Activated CD8-positive, alpha-beta memory T cell treated with anti-CD3 and anti-CD28 coated beads, Interleukin-2, amount 50 U/mL, for 48 hours (primary cell): ENCODE measurements around the gene LPCAT3.
"Not testable (repeated sequence)": the region's sequence is repeated elsewhere in the genome, so short reads cannot be mapped to it uniquely, and the experiment has no call there.

Experiments
- DNase-seq: peaks from one replicate; pipeline ENCODE4 v3.0.0-alpha.2; 2020

The LPCAT3 gene

DNA sequence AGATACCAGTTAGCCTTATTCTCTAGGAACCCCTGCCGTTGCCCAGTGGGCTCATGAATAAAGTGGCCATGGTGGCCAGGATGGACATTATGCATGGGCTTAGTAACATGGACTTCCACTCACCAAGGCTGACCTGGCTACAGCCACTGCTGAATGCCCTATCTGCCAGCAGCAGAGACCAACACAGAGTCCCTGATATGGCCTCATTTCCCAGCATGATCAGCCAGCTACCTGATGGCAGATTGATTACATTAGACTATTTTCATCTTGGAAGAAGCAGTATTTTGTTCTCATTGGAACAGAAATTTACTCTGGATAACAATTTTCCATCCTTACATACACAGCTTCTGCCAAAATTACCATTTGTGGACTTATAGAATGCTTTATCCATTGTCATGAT is 16.2 kb upstream of the LPCAT3 start:
- DNase-seq, result no peak

DNA sequence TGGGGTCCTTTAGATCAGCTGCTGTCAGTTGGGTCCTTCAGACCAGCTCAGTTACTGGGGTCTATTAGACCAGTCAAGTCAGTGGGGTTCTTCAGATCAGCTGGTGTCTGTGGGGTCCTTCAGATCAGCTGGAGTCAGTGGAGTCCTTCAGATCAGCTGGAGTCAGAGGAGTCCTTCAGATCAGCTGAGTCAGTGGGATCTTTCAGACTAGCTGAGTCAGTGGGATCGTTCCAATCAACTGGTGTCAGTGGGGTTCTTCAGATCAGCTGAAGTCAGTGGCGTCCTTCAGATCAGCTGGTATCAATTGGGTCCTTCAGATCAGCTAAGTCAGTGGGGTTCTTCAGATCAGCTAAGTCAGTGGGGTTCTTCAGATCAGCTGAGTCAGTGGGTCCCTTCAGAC is 14.7 kb upstream of the LPCAT3 start:
- no peak for DNase-seq

DNA sequence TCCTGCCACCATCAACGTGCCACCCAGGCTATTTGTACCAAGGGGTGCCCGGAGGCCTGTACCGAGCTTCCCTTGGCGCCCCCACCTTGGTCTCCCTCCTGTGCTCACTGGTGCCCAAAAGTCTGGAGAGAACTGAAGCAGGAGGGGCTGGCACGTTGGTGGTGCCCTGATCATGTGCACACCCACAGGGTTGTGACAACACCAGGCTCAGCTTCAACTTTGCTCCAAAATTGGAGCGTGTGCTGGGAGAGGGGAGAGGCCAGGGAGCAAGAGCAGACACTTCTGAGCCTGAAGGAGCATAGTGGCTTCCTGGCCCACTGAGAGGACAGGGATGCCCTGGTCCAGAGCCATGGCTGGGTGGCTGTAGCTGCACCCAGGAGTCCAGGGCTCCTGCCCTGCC is 13.0 kb upstream of the LPCAT3 start:
- no peak for DNase-seq

DNA sequence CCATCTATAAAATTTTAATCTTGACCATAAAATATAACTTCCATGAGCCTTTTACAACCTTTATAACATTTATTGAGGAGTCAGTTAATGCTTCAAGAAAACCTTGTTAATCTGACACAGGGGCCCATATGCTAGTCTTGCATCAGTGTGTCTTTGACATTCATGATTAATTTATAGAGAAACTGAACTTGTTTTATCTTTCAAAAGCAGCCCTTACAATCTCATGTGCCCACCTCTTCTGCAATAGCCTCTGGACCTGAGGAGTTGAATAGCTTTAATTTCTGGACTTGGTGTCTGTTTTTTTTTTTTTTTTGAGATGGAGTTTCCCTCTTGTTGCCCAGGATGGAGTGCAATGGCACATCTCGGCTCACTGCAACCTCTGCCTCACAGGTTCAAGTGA is 8.6 kb upstream of the LPCAT3 start:
- DNase-seq, result no peak

DNA sequence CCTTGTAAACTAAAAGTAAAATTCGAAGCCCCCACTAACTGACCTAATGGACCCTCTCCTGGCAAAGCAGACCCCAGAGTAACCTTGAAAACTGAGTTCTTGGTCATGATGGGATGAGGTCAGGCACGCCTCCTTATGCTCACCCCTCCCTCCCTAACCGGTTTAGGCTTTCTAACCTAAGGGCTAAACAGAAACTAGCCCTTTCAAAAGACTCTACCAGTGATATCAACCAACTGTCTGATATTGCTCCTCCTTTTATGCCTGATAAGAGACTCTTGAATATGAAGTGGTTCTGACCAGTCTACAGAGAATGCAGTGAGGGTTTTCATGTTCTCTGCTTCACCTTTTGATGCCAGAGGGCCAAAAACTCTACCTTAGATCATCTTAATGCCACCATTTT is 4.8 kb upstream of the LPCAT3 start:
- no peak for DNase-seq

DNA sequence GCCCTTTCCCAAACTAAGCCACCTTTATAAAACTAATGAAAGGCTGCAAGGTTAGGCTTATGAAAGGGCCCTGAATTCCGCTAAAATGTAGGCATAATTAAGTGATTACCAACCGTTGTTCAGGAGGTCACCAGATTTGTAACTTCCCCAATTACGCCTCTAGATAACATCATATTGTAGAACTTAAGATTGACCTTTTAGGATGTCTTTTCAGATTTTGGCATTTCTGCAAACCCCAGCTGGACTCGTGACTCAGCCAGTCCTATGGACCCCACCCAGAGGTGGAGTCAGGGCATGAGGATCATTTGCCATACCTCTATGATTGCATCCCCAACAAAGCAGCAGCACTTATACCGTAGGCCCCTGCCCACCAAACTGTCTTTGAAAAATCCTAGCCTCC is 3.7 kb upstream of the LPCAT3 start:
- DNase-seq, result no peak

DNA sequence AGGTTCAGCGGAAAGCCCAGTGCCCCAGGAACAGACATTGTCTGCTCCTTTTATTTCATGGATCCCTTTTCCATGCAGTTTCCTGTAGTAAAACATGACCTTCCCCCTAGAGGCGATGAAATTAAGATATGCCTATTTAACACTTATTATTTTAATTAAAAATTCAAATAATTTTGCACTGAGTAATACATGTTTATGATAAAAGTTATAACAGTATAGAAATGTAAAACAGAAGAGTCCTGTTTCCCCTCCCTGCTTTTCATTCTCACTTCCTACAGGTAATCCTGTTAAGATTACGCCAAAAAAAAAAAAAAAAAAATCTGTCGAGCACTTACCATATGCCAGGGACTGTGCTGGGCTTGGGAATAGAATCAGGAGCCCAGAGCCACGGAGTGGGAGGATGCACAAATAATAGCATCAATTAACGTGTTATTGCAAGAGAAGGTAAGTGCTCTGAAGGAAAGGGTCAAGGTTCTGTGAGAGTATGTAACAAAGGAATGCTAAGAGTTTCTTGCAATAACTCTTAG is 830 bp upstream of the LPCAT3 start:
- DNase-seq, result no peak

DNA sequence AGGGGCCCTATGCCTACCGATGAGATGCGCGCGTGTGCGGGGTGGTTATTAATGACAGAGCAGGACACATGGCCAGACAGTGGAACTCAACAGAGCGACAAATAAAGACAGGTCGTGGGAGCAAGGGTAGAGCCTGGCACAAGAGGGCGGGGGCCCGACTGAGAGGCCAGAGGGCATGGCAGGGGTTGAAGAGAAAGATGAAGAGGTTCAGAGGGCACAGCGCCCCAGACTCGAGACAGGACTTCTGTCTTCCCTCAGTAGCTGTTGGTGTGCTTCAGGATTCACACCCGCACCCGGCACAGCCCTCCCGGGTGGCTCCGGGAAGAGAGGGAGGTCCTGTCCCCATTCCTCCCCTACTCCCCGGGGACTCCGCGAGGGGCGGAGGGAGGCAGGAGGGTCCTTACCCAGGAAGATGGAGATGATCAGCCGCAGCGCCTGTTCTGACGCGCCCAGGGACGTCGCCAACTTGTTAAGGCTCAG is 366 bp downstream of the LPCAT3 start:
- no peak for DNase-seq

DNA sequence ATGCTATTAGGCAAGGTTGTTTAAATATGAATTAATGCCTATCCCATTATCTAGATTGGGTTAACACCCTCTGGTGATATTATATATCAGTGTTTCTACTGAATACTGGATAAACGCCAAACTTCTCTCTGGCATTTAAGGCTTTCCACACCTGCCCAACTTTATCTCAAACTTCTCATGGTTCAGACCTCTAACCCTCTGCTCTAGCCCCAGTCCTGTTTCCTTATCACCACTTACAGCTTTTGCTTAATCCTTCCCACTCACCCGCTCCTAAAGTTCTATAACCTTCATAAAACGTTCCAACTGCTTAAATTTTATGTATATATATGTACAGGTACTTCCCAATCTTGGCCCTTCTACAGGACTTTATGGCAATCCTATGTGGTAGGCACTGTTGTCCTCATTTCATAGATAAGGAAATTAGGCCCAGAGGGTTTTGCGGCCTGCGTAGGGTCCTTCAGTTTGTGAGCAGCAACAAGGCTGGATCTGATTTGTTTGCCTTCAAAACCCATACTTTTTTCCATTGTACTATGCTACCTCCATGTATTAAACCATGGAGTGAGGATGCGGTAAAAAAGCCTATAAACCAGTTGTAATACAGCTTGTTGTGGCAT is 1.2 kb downstream of the LPCAT3 start:
- DNase-seq, result no peak

DNA sequence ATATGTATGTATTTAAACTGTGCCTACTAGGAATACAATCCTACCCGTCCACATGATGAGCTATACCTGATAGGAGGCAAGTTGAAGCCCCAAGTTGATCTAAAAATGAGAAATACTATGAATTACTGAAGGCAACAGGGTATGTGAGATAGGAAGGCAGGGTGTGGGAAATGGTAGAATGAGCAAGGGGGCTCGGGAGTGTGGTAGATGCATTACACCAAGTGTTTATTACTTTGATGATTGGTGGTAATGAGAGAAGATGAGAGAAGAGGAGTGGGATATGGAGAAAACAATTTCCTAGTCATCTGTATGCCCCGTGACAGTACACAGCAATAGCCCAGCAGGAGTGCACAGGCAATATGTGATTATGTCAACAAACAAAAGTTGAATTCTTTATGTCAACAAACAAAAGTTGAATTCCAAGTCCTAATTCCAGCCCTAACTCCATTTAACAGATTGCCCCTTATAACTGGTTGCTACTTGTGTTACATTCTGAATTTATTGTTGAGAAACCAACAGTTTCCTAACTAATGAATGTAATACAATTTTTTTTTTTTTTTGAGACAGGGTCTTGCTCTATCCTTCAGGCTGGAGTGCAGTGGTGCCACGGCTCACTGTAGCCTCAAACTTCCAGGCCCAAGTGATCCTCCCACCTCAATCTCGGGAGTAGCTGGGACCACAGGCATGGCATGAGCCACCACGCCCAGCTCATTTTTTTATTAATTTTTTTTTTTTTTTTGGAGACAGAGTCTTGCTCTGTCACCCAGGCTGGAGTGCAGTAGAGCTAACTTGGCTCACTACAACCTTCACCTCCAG is 2.5 kb downstream of the LPCAT3 start:
- no peak for DNase-seq

DNA sequence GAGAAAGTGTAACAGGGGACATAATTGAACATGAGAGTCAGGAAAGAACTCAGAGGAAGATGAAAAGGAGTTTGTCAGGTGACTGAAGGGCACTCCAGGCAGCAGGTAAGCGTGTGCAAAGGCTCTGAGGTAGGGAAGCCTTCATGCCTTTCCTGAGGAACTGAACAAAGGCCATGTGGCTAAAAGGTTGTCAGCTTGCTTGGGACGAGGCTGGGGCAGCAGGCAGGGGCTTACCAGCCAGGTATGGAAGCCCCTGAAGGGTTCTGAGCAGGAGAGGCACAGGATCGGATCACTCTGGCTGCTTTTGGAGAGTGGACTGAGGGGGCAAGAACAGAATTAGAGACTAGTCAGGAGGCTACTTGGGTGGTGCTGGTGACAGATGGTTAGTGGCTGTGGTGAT is 5.2 kb downstream of the LPCAT3 start:
- DNase-seq, result no peak

DNA sequence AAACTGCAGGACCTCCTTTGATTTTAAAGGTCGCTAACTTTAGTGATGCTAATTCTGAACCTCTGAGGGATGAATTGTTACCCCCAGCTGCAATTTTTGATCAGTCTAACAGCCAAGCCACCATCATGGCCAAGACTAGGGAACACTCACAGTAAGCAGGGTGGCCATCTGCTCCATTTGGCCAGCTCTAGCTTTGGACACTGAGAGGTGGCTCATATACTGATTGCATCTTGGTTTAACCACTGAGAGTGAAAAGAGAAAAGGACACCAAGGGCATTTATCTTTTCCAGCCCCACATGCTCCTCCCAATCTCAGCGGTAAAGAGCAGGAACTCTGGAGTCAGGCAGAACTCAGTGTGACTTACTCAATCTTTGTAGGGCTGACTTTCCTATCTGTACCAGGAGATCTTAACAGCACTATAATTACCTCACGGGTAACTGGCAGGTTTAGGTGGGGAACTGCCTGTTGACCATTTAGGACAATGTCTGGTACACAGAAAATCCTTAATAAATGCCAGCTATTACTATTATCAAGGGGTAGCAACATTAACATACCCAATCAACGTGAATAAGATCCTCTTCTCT is 6.2 kb downstream of the LPCAT3 start:
- DNase-seq, result no peak

DNA sequence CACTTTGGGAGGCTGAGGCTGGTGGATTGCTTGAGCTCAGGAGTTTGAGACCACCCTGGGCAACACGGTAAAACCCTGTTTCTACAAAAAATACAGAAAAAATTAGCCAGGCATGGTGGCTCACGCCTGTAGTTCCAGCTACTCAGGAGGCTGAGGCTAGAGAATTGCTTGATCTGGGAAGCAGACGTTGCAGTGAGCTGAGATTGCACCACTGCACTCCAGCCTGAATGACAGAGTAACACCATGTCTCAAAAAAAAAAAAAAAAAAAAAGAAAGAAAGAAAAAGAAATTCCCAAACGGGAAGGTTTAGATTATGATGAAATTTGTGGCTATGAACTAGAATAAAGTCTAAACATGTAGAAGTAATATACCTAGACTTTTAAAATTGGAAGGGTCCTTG is 6.9 kb downstream of the LPCAT3 start:
- DNase-seq, result not testable (repeated sequence)

DNA sequence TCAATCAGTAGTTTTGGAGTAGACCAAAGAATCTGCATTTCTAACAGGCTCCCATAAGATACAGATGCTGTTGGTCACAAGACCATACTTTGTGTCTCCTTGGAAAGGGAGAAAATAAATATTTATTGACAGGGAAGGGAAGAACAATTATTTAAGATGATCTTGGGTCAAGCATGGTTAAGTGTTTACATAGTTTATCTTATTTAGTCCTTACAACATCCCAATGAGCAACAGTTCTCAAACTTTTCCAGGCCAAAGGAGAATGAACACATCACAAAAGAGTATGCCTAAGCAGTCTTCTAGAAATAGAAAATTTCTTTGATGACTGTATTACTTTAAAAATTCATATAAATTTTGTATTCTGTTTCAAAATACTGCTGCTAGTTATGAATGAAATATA is 8.8 kb downstream of the LPCAT3 start:
- no peak for DNase-seq

DNA sequence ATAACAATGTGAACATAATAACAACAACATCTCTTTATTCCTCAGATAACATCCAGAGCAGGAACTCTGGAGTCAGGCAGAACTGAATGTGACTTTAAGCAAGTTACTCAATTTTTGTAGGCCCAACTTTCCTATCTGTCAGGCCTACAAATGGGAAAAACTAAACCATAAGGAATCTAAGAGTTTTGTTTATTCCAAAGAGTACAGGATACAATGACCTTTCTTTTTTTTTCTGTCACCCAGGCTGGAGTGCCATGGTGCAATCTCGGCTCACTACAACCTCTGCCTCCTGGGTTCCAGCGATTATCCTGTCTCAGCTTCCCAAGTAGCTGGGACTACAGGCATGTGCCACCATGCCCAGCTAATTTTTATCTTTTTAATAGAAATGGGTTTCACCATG is 9.4 kb downstream of the LPCAT3 start:
- no peak for DNase-seq

DNA sequence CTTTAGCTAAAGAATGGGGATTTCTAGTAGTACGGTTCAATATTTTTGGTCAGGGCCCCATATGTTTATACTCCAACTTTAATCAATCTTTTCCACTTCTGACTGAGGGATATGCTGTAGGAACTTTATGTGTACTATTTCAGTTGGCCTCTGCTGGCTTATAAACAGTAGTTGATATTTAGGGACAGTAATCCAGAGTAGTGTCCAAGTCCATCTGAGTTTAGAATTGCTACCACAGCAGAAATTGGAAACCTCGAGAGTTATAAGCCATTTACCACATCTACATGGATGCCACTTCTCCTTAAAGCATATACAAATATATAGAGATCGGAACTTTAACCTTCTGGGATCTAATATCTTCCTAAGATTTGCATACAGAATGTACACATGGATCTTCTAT is 11.6 kb downstream of the LPCAT3 start:
- no peak for DNase-seq

DNA sequence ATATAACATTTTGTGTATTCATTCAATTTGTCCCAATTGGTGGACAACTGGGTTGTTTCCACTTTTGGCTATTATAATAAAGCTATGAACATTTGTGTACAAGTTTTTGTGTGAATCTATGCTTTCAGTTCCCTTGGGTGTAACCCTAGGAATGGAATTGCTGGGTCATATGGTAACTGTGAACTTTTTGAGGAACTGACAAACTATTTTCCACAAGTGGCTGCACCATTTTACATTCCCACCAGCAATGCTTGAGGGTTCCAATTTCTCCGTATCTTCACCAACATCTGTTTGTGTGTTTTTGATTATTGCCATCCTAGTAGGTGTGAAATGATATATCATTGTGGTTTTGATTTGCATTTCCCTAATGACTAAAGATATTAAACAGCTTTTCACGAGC is 13.0 kb downstream of the LPCAT3 start:
- no peak for DNase-seq

DNA sequence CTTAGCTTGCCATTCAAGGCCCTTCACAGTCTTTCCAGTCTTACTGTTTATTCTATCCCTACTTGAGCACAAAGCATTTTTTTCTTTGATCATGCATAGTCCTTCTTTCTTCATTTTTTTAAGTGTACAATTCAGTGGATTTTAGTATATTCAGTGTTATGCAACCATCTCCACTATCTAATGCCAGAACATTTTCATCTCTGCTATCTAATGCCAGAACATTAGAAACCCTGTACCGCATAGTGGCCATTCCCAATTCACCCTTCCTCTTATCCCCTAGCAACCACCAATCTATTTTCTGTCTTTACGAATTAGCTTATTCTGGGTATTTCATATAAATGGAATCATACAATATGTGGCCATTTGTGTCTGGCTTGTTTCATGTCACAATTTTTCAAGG is 13.4 kb downstream of the LPCAT3 start:
- DNase-seq, result no peak

DNA sequence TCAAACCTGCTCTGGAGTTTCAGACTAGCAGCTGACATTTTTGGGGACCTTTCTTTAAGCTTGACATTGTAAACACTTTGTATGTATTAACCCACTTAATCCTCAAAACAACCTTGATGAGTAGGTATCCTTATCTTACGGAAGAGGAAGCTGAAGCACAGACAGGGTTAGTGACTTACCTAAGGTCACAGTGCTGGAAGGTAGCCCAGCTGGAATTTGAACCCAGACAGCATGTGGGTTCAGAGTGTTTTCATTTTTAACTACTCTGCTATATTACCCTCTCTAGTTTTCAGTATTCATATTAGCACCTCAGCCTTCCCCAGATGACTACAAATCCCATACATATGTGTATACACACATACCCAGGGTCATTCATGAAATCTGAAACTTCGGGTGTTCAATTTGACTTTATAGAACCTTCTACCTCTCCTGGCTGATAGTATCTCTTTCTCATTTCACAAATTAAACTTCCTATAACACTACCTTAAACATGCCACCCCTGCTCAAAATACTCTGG is 13.9 kb downstream of the LPCAT3 start:
- DNase-seq, result no peak

DNA sequence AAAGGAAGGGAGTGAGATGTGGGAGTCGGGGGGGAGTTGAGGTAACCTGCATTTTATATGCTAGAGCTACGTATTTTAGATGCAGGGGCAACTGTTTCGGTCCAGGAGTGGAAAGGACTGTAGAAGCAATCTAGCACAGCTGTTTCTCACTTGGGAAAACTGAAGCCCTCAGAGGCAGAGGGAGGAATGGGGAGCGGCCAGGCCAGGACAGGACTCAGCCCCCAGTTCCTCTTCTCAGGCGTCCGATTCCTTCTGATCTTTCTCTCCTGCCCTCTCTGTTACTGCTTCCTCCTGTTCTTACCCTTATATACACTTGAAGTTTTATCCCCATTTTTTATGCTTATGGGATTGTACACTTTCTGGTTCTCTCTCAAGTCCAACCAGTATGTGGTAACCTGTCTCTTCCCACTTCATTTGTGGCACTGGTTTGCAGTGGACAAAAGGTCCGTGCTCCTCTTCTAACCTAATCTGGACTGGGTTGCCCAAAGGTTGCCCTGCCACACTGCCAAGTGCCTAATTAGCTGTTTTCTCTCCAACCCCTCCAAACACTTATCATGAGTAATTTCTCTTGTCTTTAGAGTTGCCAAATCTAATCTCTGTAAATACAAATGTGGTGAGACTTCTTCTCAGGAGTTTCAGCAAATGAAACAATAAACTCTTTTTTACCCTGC is 16.2 kb downstream of the LPCAT3 start:
- no peak for DNase-seq

DNA sequence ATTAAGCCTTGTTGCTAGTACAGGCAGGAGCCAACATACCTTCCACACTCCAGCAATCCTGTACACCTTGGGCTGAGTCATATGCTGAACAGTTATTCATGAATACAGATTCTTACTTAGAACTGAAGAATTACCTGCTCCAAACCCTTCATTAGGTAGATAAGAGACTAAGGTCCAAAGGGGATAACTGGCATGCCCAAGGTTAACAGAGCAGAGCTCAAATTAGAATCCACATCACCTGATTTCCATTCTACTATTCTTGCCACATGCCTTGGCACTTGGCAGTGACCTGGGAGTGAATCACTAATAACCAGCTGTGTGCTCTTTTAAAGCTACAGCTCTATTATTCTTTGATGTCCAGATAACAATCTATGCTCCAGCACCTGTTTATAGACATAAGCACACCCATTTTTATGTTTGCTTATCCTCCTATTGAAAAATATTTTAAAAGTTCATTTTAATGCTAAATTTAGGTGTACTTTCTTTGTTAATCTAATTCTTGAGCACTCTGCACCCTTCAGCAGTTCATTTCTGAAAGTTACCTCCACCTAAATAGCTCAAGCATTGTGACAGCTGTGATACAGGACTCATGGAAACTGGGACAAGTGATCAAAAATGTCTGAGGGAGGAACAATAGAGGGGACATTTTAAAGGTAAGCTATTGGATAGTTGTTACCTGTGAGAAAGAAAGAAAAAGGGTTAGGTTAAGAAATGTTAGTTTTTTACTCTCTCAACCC is 19.4 kb downstream of the LPCAT3 start:
- no peak for DNase-seq

DNA sequence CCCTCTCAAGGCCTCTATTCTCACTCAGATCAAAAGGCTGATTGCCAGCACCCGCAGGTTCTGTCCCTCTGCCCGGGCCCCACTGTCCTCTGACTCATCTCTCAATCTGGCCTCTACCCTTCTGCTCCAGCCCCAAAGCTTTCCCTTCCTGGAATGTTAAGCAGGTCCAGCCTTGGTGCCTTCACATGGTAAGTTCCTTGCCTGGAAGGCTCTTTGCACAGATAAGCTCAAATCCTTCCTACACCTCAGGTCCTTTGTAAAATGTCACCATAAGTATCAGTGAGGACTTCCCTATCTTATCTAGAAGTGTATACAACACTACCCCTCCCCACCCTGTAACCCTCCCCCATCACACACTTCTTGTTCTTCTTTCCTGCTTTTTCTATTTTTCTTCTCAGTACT is 22.2 kb downstream of the LPCAT3 start:
- DNase-seq, result no peak
